Fibroblast of peridontal ligament (primary cell): ENCODE results near the gene SNX5.

Experiments
- DNase-seq: peaks from one replicate; pipeline ENCODE4 v3.0.0-alpha.2; 2010; ENCODE audit errors: extremely low read depth

The SNX5 gene

DNA sequence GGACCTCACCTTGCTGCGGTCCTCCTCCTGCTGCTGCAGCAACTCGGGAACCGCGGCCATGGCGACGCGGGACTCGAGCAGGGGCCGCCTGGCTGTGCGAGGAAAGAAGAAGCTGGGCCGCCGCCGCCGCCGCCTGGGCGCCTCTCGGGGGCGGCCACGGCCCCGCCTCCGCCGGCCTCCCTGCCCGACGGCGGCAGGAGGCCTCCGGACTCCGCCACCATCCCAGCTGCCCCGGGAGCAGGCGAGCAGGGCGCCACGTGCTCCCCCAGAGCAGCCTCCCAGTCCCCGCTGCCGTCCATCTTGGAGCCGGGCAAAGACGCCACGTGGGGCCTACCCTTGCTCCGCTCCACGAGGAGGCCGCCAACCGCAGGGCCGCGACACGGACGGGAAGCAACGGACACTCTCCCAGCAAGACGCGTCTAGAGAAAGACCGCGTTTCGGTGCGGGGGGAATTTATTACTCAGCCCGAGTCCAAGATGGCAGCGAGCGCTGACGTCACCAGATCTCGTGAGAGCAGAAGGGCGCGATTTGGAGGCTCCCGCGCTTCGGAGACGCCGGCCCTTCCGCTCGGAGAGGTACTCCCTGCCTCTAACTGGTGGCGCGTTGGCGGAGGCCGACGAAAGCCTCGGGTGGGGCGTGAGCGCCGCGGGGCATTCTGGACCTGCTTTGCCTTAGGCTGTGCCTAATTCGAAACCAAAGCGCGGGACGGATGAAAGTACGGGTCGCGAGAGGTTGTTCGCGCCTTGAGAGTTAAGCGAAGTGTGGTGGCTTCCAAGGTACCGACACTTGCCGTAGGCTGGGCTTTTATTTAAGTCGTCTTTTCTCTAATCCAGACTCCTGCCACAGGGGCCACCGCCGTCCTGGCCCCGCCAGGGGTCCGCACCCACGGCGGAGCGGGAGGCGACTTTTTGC is at the start of gene SNX5, which contains the start of gene MGME1:
Gene SNX5 (minus strand): TSS at position 429 of the 912 bp plus-strand sequence. CDS start 369 bp downstream, at position 60.
Gene MGME1 (plus strand): TSS at position 653 of the 912 bp plus-strand sequence. CDS start 842 bp downstream, outside the sequence.
- DNase-seq, result peak; percentile 99

DNA sequence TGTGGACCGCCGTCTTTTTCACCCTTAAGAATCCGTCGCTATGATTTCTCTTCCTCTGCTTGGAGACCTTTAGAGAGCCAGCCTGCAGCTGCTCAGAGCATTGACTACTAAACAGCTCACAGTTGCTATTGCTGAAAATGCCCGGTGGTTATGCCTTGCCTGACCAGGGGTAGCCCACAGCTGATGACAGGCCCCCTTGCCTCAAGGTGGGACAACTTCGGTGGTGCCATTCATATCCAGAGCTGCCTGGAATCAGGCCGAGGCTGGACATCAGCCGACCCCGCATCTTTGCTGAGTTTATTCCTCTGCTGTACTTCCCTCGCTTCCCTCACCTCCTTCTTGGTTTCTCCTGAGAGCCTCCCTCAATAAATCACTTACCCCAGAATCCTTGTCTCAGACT is 49.5 kb upstream of the SNX5 start:
- DNase-seq, result no peak

GRCh38 chr20:18016772-18017171 is 48.2 kb upstream of the SNX5 start:
- no peak for DNase-seq

- no peak for DNase-seq
Measured at GRCh38 chr20:18014411-18014810, 45.8 kb upstream of the SNX5 start.

DNA sequence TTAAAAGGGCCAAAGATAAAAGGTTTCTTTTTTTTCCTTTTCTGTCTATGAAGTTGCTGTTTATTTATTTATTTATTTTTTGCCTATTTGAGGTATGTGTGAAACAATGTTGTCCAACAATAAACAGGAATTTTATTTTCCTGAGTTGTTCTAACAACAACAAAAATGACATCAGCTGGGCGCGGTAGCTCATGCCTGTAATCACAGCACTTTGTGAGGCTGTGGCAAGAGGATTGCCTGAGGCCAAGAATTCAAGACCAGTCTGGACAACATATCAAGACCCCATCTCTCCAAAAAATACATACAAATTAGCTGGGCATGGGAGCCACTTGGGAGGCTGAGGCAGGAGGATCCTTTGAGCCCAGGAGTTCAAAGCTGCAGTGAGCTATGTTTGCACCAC is 44.3 kb upstream of the SNX5 start:
- DNase-seq, result no peak

- DNase-seq, result no peak
Measured at GRCh38 chr20:18011951-18012645, 43.5 kb upstream of the SNX5 start.

- no peak for DNase-seq
Measured at GRCh38 chr20:18011482-18011881, 42.9 kb upstream of the SNX5 start.

- no peak for DNase-seq
Measured at GRCh38 chr20:18009116-18009515, 40.5 kb upstream of the SNX5 start.

- DNase-seq, result no peak
Measured at GRCh38 chr20:18007534-18008292, 39.1 kb upstream of the SNX5 start.

- no peak for DNase-seq
Measured at GRCh38 chr20:18006684-18007083, 38.1 kb upstream of the SNX5 start.

GRCh38 chr20:18005990-18006364 is 37.4 kb upstream of the SNX5 start:
- no peak for DNase-seq

DNA sequence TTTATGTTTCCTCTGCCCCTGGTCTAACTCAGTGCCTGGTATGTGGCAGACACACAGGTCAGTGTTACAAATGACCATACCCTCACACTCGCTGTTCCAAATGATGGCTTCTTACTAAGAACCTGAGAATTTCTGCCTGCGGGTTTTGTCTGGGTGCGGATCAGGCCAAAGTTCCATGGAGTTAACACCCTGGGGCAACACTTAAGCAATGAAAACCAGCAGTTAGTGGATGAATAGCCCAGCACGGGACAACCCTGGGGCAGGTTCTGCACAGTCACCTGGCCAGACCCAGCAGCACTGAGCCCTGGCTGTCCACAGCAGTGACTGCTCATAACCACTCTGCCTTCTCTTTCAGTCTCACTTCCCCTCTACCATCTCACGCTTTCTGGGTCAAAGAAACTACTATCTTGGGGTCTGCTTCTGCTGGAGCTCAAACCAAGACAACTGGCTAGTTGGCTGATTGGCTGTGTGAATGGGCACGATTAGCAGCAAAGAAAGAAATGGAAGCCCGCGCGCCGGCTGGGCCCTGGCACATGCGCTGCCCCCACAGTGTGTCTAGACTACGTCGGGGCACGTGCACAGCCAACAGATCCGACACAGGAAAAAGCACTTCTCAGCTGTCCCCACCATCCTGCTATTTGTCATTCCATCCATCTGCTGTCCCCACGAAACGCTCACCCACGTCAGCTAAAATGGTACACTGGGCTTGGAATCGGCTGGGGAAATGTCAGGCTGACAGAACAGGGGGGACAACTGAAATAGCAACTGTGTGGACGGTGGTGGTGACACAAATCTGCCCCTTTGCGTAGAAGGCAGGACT is 36.8 kb upstream of the SNX5 start:
- no peak for DNase-seq

DNA sequence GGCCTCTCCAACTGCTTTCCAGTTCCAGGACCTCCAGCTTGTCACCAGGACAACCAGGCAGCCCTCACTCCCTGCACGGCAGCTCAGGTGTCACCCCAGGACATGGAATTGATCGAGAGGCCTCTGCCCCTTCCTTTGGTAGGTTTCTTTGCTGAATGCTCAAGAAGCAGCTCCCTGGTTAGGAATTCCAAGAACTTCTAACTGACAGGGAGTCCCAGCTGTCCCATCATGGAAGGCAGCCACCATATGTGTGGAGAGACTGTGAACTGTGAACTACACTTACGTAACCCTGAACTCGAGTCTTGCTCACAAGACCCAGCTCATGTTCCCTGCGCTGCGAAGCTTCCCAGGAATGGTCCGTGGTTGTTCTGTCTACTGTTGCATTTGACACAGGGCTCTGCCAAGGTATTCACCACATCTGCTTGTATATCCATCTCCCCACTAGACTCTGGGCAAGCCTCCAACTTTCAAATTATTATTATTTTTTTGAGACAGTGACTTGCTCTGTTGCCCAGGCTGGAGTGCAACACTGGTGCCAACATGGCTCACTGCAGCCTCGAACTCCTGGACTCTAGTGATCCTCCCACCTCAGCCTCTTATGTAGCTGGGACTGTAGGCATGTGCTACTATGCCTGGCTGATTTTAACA is 35.9 kb upstream of the SNX5 start:
- peak; percentile 45 for DNase-seq

GRCh38 chr20:18003897-18004296 is 35.3 kb upstream of the SNX5 start:
- DNase-seq, result no peak

- peak; percentile 80 for DNase-seq
Measured at GRCh38 chr20:18001131-18001921, 32.7 kb upstream of the SNX5 start.

DNA sequence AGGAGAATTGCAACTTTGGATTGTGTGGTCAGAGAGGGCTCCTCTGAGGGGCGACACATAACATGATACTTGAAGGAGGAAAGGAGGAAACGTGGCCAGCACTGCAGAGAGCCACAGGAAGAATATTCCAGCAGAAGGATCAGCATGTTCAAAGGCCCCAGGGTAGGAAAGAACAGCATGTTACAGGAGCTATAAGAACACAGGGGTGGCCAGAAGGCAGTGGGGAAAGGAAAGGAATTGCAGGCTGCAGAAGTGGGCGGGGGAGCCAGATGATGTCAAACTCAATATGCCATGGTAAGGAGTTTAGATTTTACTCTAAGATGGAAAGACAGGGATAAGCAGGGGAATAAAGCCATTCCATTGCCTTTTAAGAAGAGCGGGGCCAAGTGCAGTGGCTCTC is 31.0 kb upstream of the SNX5 start:
- DNase-seq, result no peak

GRCh38 chr20:17998446-17998845 is 29.9 kb upstream of the SNX5 start:
- DNase-seq, result no peak

DNA sequence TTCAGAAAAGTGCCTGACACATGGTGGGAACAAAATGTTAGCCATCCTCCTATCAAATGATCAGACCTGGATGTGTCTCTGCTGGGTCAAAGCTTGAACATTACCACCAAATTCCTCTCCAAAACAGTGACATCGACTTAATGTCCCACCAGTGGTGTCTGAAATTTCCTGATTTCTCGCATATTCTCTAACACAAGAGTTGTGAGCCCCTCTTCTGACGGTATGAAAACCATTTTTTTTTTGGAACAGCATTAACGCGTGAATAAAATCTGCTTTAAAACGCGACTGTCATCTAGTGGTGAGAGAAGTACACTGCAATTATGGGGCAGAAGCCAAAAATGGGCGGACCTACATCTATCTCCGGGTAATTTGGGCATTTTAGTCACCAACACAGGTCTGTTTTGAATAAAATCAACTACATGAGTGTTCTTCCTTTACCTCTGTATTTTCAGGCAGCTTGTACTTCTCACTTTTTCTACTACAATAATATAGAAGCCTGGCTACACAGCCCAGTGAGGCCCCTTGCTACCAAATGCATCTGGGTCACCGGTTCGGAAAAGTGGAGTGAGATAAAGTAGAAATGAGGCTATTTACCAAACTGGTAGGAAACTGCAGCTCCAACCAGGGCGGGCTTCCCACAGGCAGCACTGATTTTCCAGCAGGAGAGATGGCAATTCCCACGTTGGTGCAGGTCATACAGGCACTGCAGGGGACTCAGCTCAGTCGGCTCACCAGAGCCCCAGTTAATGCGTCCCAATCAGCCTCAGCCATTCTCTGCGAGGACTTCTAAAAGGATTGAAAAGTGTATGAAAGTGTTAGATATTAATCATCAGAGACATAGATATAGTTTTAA is 27.6 kb upstream of the SNX5 start:
- DNase-seq, result peak; percentile 86

DNA sequence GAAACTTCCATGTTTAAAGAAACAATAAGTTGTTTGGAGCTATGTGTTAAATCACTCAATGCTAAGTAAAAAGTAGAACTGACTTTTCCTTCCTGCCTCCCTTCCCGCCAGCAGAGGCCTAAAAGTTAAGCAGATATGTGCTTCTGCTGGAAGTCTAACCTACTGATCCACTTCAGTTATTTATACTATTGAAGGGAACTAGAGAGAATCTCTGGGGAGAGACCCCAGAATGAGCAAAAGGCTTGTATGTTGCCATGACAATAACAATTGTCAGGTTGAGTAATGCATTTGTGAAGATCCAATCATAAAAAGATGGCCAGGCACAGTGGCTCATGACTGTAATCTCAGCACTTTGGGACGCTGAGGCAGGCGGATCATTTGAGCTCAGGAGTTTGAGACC is 25.0 kb upstream of the SNX5 start:
- DNase-seq, result no peak
